B cell (primary cell): Measurements from ENCODE around the gene SMG7.

Experiments used
- EZH2 ChIP-seq: IDR thresholded peaks from 2 replicates; pipeline ENCODE4 v1.6.1; 2012; ENCODE audit warnings: borderline replicate concordance, low read depth, mild to moderate bottlenecking, moderate library complexity, low read length; ENCODE audit not compliant: insufficient read depth, poor library complexity, severe bottlenecking
- TF ChIP-seq, protein P1 (sequence below): fragments of 200-600 bp; IDR thresholded peaks from one replicate; pipeline ENCODE4 v1.8.0; 2022; ENCODE audit warnings: antibody characterized with exemption, mild to moderate bottlenecking

DNA sequence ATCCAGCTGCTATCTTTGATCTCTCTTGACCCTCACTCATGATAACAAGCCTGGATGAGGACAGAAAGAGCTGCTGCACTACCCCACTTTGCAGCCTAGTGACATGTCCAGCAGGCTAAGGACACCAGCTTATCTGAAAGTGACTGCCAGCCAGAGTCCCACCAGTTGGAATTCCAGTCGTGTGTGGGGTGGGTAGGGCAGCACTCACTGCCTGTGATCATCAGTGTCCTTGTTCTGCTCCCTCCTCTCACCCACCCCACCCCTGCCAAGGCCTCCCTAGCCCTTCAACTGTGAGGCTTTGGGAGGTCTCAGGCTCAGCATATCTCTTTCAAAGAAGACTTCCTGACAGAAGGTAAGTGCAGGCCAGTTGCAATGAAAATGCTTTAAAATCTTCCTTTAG lies 38.6 kb upstream of the SMG7 start:
- TF ChIP-seq, protein P1, sequence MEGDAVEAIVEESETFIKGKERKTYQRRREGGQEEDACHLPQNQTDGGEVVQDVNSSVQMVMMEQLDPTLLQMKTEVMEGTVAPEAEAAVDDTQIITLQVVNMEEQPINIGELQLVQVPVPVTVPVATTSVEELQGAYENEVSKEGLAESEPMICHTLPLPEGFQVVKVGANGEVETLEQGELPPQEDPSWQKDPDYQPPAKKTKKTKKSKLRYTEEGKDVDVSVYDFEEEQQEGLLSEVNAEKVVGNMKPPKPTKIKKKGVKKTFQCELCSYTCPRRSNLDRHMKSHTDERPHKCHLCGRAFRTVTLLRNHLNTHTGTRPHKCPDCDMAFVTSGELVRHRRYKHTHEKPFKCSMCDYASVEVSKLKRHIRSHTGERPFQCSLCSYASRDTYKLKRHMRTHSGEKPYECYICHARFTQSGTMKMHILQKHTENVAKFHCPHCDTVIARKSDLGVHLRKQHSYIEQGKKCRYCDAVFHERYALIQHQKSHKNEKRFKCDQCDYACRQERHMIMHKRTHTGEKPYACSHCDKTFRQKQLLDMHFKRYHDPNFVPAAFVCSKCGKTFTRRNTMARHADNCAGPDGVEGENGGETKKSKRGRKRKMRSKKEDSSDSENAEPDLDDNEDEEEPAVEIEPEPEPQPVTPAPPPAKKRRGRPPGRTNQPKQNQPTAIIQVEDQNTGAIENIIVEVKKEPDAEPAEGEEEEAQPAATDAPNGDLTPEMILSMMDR: no peak
- TF ChIP-seq EZH2: no peak
